ENCODE measurements around the gene MYLK4.
A peak's percentile ranks its signal among the peaks of the same experiment; 100 is the strongest.

Gene MYLK4

GRCh38 chr6:2626401-2626800, 124.3 kb downstream of the MYLK4 start:
- DNase-seq (ENCODE audit: low read depth), result no peak

GRCh38 chr6:2625581-2625980, 125.1 kb downstream of the MYLK4 start:
- DNase-seq (ENCODE audit: low read depth), result no peak

GRCh38 chr6:2624177-2624576, 126.5 kb downstream of the MYLK4 start:
- no peak for DNase-seq (ENCODE audit: low read depth)

- DNase-seq (ENCODE audit: low read depth), result no peak
Observed at GRCh38 chr6:2623295-2623694, 127.4 kb downstream of the MYLK4 start.

- DNase-seq (ENCODE audit: low read depth), result peak; percentile 48
Observed at GRCh38 chr6:2622671-2623070, 128.1 kb downstream of the MYLK4 start.

- no peak for DNase-seq (ENCODE audit: low read depth)
Observed at GRCh38 chr6:2619651-2620050, 131.1 kb downstream of the MYLK4 start.

- no peak for DNase-seq (ENCODE audit: low read depth)
Observed at GRCh38 chr6:2617729-2618128, 133.0 kb downstream of the MYLK4 start.

- DNase-seq (ENCODE audit: low read depth), result no peak
Observed at GRCh38 chr6:2616811-2617210, 133.9 kb downstream of the MYLK4 start.

- no peak for DNase-seq (ENCODE audit: low read depth)
Observed at GRCh38 chr6:2615251-2615650, 135.5 kb downstream of the MYLK4 start.

GRCh38 chr6:2614846-2615245, 135.9 kb downstream of the MYLK4 start:
- no peak for DNase-seq (ENCODE audit: low read depth)

GRCh38 chr6:2614155-2614554, 136.6 kb downstream of the MYLK4 start:
- DNase-seq (ENCODE audit: low read depth), result no peak
